Naive B cell (primary cell): ENCODE data around the gene SSUH2. TPM values are rescaled to one million over a fixed set of nuclear protein-coding genes. Genes with fewer than 3 reads are reported as not detected.
"Not testable (repeated sequence)": the region's sequence is repeated elsewhere in the genome, so short reads cannot be mapped to it uniquely, and the experiment has no call there.

ENCODE experiments used
- ATAC-seq, 2 donors: fragments of 150-1000 bp; cut with Tn5 transposase; 2 replicates each; pipeline ENCODE4 v1.10.0; 2021; ENCODE audit warnings: low read depth in 2 of 2, mild to moderate bottlenecking in 2 of 2, moderate library complexity in 2 of 2
- DNase-seq: peaks from one replicate; pipeline ENCODE4 v3.0.0; 2022
- H3K27ac Mint-ChIP-seq, 6 donors: one replicate each; pipeline ENCODE4 v1.8.0; 2020 to 2022; ENCODE audit warnings: mild to moderate bottlenecking in 6 of 6, mixed read lengths in 6 of 6, moderate library complexity in 5 of 6, inconsistent platforms in 2 of 6
- H3K27me3 Mint-ChIP-seq, 3 donors: one replicate each; pipeline ENCODE4 v1.8.0; 2021 to 2022; ENCODE audit warnings: mixed read lengths in 3 of 3, mild to moderate bottlenecking in 1 of 3
- H3K36me3 Mint-ChIP-seq, 2 donors: one replicate each; pipeline ENCODE4 v1.8.0; 2020 to 2022; ENCODE audit warnings: mixed read lengths in 2 of 2, inconsistent platforms in 1 of 2, mild to moderate bottlenecking in 1 of 2
- H3K4me1 Mint-ChIP-seq, 3 donors: one replicate each; pipeline ENCODE4 v1.8.0; 2020 to 2022; ENCODE audit warnings: mixed read lengths in 3 of 3, inconsistent platforms in 1 of 3, mild to moderate bottlenecking in 1 of 3, moderate library complexity in 1 of 3
- H3K4me3 Mint-ChIP-seq, 8 donors: one replicate each; pipeline ENCODE4 v1.8.0; 2020 to 2022; ENCODE audit warnings: mild to moderate bottlenecking in 8 of 8, mixed read lengths in 8 of 8, moderate library complexity in 8 of 8, inconsistent platforms in 2 of 8
- H3K9me3 Mint-ChIP-seq, 7 donors: one replicate each; pipeline ENCODE4 v1.8.0; 2020 to 2022; ENCODE audit warnings: mixed read lengths in 7 of 7, mild to moderate bottlenecking in 5 of 7, inconsistent platforms in 2 of 7, moderate library complexity in 1 of 7
- polyA plus RNA-seq, 6 donors: library from polyadenylated mRNA; unstranded; fragments of 300-500 nt; fragmentation: Illumina TruSeq; gene quantifications; one replicate each; pipeline ENCODE4 v1.2.3, GENCODE V29; 2021; ENCODE audit warnings: low read depth in 6 of 6

SSUH2 gene
- polyA plus RNA-seq, 6 donors from 2014 or later: not detected

DNA sequence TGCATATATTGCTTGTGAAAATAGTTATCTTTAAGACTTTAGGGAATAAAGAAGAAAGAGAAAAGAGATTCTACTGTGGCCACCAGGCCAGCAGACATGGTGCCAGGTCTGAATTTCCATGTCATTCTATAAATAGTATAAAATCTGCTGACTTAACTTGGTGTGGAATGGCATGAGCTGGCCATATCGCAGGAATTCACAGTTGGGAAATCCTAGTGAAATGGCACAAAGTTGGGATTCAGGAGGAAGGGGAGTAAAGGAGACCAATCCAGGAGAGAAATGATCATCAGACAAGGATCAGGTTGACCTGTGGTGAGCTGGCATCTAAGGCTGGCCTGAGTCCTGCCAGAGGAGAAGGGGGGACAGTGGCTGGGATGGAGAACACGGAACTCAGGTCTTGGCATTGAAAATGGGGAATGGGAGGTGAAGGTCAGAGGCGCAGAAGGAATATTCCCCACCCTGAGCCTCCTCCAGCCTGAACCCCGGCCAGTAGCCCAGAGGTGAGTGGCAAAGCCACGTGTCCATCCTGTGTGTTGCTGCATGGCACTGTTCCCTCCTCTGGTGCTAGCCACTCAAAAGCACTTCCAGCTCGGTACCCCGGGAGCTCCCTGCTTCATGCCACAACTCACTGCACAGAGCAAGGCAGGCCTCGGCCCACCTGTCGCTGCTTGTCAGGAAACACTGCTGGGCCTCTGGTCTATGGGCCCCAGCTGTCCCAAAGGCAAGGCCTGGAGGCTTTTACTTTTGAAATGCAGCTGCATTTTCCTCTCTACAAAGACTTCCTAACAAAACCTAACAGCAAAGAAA, 51.4 kb downstream of the SSUH2 start:
- ATAC-seq (no peak), DNase-seq (no peak)
- Mint-ChIP-seq H3K9me3 (no peaks in the 10 kb centered on the region), H3K4me3 (no peak overlapping the region), H3K27me3 (peaks cover 0 to 4% (median 0%) of the 10 kb centered on the region in 3 donors), H3K4me1 (no peaks in the 10 kb centered on the region), H3K36me3 (no peaks in the 10 kb centered on the region), H3K27ac (no peak overlapping the region)

- Mint-ChIP-seq H3K4me1 (no peaks in the 10 kb centered on the region), H3K27me3 (peaks cover 0 to 4% (median 0%) of the 10 kb centered on the region in 3 donors), H3K4me3 (no peak overlapping the region), H3K9me3 (no peaks in the 10 kb centered on the region), H3K27ac (no peak overlapping the region), H3K36me3 (no peaks in the 10 kb centered on the region)
- DNase-seq: no peak
- ATAC-seq: no peak
Observed at GRCh38 chr3:8589880-8590556, 54.6 kb downstream of the SSUH2 start.

DNA sequence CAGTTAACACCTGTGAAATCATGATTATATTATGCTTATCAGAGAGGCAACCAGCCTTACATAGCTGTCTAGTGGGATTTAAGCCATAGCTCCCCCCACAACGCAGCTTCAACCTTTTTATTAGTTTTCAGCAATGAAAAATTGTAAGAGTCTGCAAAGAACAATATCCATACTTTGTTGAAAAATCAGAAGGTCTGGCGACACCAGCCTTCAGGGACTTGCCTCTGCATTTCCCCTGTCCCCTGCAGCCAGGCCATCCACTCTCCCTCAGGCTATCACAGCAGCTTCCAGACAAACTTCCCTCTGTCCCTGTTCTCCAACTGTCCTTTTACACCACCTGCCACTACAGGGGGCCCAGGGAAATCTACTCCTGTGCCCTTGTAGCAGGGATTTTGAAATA, 59.9 kb downstream of the SSUH2 start:
- Mint-ChIP-seq H3K27me3 (no peaks in the 10 kb centered on the region), H3K9me3 (peaks cover 0 to 8% (median 0%) of the 10 kb centered on the region in 7 donors), H3K27ac (no peak overlapping the region), H3K36me3 (no peaks in the 10 kb centered on the region), H3K4me1 (no peaks in the 10 kb centered on the region), H3K4me3 (no peak overlapping the region)
- ATAC-seq (no peak), DNase-seq (no peak)

DNA sequence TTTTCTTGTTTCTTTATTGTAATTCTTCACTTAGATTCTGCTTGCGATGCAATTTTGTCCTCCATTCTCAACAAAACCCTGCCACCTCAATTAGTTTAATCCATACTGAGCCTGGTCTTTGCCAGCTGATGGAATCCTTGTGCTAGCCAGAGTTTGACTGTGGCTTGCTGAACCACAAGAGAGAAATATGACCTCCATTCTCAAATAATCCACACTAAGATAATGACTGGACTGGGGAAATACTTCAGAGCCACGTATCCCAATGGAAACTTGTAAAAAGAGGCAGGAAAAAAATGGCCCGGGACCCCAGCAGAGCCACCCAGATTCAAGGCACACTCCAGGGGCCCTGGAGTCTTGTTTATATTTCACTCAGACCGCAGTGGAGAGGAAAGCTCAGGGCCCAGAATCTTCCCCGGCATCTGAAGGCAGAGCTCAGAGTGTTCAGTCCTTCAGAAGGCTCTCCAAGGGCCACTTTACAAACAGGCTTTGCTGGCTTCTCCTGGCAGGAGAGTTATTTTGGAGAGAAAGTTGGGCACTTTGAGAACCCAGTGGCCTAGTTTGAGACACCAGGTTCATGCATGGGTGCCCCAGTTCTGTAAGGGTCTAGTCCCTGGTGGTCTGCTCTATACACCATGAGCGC, 62.7 kb downstream of the SSUH2 start:
- Mint-ChIP-seq H3K4me3 (no peak overlapping the region), H3K27me3 (peaks cover 0 to 6% (median 0%) of the 10 kb centered on the region in 3 donors), H3K36me3 (no peaks in the 10 kb centered on the region), H3K27ac (no peak overlapping the region), H3K9me3 (peaks cover 0 to 8% (median 0%) of the 10 kb centered on the region in 7 donors), H3K4me1 (no peaks in the 10 kb centered on the region)
- no peak for DNase-seq
- no peak for ATAC-seq

DNA sequence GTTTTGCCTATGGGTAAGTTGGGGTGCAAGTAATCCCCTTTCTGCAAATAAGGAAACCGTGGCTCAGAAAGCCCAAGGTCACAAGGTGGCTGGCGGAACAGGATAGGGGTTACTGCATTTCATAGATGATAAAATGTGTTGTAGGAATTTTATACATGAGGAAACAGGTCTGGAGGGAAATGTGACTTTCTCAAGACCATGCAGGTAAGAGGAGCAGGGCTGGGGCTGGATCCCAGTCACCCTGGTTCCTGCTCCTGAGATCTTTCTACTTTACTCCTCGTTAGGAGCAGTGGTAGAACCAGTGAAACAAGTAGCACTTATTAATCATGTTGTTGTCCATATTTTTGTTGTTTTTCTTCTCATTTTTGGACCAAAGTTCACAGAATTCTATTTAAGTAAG, 63.2 kb downstream of the SSUH2 start:
- ATAC-seq: no peak
- no peak for DNase-seq
- H3K4me1 Mint-ChIP-seq: no peaks in the 10 kb centered on the region
- peaks cover 0 to 8% (median 0%) of the 10 kb centered on the region in 7 donors for H3K9me3 Mint-ChIP-seq
- H3K27me3 Mint-ChIP-seq: peaks cover 0 to 6% (median 0%) of the 10 kb centered on the region in 3 donors
- no peak overlapping the region for H3K27ac Mint-ChIP-seq
- H3K4me3 Mint-ChIP-seq: no peak overlapping the region
- H3K36me3 Mint-ChIP-seq: no peaks in the 10 kb centered on the region

GRCh38 chr3:8580434-8580833, 64.2 kb downstream of the SSUH2 start:
- ATAC-seq, H3K4me3 Mint-ChIP-seq, H3K4me1 Mint-ChIP-seq, H3K27ac Mint-ChIP-seq, DNase-seq, H3K27me3 Mint-ChIP-seq, H3K36me3 Mint-ChIP-seq, H3K9me3 Mint-ChIP-seq: not testable (repeated sequence)

GRCh38 chr3:8579943-8580342, 64.7 kb downstream of the SSUH2 start:
- Mint-ChIP-seq H3K27ac (no peak overlapping the region), H3K27me3 (peaks cover 0 to 6% (median 0%) of the 10 kb centered on the region in 3 donors)

DNA sequence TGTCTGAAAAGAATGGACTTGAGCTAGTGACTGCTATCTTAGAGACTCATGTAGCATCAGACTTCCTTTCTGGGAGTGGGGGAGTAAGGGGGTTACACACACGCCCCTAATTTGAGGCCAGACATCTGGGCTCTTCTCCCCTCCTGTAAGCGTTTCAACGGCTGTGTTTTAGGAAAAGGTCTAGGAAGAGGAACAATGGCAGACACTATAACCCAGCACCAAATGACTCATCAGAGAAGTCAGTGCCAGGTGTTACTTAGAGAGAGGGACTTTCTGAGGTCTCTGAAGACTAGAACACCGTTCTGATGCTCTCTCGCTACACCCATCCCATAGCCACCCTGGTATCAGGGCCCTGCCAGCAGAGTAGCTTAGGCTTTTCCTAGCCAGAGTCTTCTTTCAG, 65.5 kb downstream of the SSUH2 start:
- Mint-ChIP-seq H3K9me3 (peaks cover 0 to 8% (median 0%) of the 10 kb centered on the region in 7 donors), H3K4me3 (no peak overlapping the region), H3K27ac (no peak overlapping the region), H3K4me1 (no peaks in the 10 kb centered on the region), H3K27me3 (peaks cover 0 to 6% (median 0%) of the 10 kb centered on the region in 3 donors), H3K36me3 (no peaks in the 10 kb centered on the region)
- DNase-seq (no peak), ATAC-seq (no peak)

More at GRCh38 chr3:8579943-8580342, 64.7 kb downstream of the SSUH2 start:
- Mint-ChIP-seq H3K4me3 (peak overlapping the region in 1 of 8 donors; percentile 42), H3K4me1 (no peaks in the 10 kb centered on the region), H3K9me3 (peaks cover 0 to 8% (median 0%) of the 10 kb centered on the region in 7 donors), H3K36me3 (no peaks in the 10 kb centered on the region)
- ATAC-seq (no peak), DNase-seq (no peak)

DNA sequence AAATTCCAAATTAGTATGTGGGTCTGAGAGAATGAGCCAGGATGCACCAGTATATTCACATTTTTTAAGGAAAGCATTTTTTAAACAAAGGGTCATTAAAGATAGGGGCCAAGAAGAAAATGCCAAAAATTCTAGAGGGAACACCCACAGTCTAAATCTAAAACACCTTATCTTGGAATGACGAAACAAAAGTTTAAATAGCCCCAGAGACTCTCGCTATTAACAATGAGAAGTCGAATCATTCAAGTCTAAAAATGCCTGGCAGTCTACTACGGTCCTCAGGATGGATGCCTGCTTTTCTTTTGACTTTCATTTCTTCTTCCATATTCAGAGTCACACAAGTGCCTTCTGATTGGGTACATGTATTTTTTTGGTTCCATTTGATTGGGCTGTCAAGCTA, 66.3 kb downstream of the SSUH2 start:
- DNase-seq: no peak
- Mint-ChIP-seq H3K4me3 (no peak overlapping the region), H3K9me3 (peaks cover 0 to 5% (median 0%) of the 10 kb centered on the region in 7 donors), H3K27ac (no peak overlapping the region), H3K36me3 (no peaks in the 10 kb centered on the region), H3K4me1 (no peaks in the 10 kb centered on the region), H3K27me3 (peaks cover 0 to 6% (median 0%) of the 10 kb centered on the region in 3 donors)
- no peak for ATAC-seq

GRCh38 chr3:8576841-8577571, 67.6 kb downstream of the SSUH2 start:
- Mint-ChIP-seq H3K9me3 (peaks cover 0 to 5% (median 0%) of the 10 kb centered on the region in 7 donors), H3K27ac (no peak overlapping the region), H3K27me3 (peaks cover 0 to 6% (median 0%) of the 10 kb centered on the region in 3 donors), H3K36me3 (no peaks in the 10 kb centered on the region), H3K4me3 (no peak overlapping the region), H3K4me1 (no peaks in the 10 kb centered on the region)
- ATAC-seq (no peak), DNase-seq (no peak)

DNA sequence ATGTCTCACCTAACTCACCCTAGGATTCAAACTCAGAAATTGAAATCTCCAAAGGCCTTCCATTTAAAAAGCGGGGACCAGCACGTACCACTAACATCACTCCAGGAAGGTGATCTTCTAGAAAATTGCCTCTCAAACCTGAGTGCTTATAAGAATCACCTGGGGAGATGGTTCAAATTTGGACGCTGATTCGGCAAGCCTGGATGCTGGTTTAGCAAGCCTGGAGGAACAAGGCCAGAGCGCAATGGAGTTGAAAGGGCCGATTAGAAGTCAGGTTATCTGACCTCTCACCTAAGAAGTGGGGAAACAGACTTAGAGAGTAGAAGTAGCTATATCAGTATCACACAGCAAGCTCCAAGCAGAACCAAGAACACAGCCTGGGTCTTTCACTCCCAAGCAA, 68.2 kb downstream of the SSUH2 start:
- Mint-ChIP-seq H3K36me3 (no peaks in the 10 kb centered on the region), H3K27me3 (peaks cover 0 to 6% (median 0%) of the 10 kb centered on the region in 3 donors), H3K4me1 (peaks cover 0 to under 1% (median 0%) of the 10 kb centered on the region in 3 donors), H3K27ac (no peak overlapping the region), H3K4me3 (no peak overlapping the region), H3K9me3 (peaks cover 0 to 5% (median 0%) of the 10 kb centered on the region in 7 donors)
- DNase-seq (no peak), ATAC-seq (no peak)

DNA sequence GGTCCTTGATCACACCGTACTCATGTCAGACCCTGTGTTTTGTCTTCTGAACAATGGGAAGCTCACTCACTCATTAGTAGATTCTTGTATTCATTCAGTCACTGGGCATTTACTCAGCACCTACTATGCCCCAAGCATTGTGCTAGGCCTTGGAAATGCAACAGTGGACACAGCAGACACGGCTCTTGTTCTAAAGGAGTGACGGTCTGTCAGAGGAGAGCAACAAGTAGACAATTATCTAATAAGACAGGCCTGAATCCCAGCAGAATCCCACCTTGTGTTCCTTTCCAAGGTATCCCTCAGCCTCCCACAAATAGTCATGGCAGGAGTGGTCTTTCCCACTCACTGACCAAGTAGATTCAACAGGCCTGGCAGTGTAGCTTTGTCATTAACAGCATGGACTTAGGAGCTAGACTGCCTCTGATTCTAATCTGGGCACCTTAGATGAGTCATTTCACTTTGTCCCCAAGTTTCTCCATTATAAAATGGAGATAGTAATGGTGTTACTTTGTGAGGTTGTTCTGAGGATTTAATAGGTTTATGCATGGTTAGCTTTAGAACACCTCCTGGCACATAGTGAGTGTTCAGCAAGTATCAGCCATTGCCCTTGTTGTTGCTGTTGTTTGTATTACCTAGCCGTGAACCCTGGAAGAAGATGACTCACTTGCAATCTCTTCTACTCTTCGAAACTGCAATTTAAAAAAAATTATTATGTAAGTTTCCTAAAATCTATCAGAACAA, 69.1 kb downstream of the SSUH2 start:
- ATAC-seq (no peak), DNase-seq (no peak)
- Mint-ChIP-seq H3K4me3 (no peak overlapping the region), H3K27ac (no peak overlapping the region), H3K27me3 (peaks cover 0 to 11% (median 0%) of the 10 kb centered on the region in 3 donors), H3K4me1 (peaks cover 0 to 8% (median 0%) of the 10 kb centered on the region in 3 donors), H3K9me3 (peaks cover 0 to 5% (median 0%) of the 10 kb centered on the region in 7 donors), H3K36me3 (no peaks in the 10 kb centered on the region)
